Spinal cord (tissue), 10 donors: ENCODE data around the gene MADCAM1. TPM values are rescaled to one million over a fixed set of nuclear protein-coding genes. Genes with fewer than 3 reads are reported as not detected.

Source experiments
- DNase-seq, 6 donors: peaks; one replicate each; pipeline versions ENCODE4 v3.0.0 to v3.0.0-alpha.2; 2013 to 2015; ENCODE audit warnings: low spot score in 6 of 6, low read depth in 4 of 6
- H3K27ac ChIP-seq: one replicate; pipeline ENCODE4 v1.5.1; 2013; ENCODE audit warnings: low read depth, low read length, control low read depth
- H3K27me3 ChIP-seq: one replicate; pipeline ENCODE4 v1.6.1; 2013; ENCODE audit warnings: low read length; ENCODE audit not compliant: control insufficient read depth, insufficient read depth
- H3K36me3 ChIP-seq: one replicate; pipeline ENCODE4 v1.6.1; 2013; ENCODE audit warnings: low read length; ENCODE audit not compliant: control insufficient read depth, insufficient read depth
- H3K4me1 ChIP-seq: one replicate; pipeline ENCODE4 v1.6.1; 2013; ENCODE audit warnings: low read length; ENCODE audit not compliant: control insufficient read depth, insufficient read depth
- H3K4me3 ChIP-seq: one replicate; pipeline ENCODE4 v1.5.1; 2013; ENCODE audit warnings: low read depth, low read length, control low read depth
- H3K9me3 ChIP-seq: one replicate; pipeline ENCODE4 v1.6.1; 2013; ENCODE audit warnings: low read length; ENCODE audit not compliant: control insufficient read depth, insufficient read depth
- WGBS: methylation state at CpG from one replicate; pipeline ENCODE4 v1.1.5; 2013; ENCODE audit warnings: missing lambda C conversion rate; ENCODE audit not compliant: insufficient coverage; 5-methylcytosine and 5-hydroxymethylcytosine counted together
- polyA plus RNA-seq, 2 donors: library from polyadenylated mRNA; unstranded; fragments of 120-200 nt; gene quantifications; one replicate each; pipeline ENCODE4 v1.2.1, GENCODE V29; 2013; ENCODE audit not compliant: insufficient read length in 2 of 2
- total RNA-seq, 2 donors: library from RNA; depleted of rRNA in 1 of 2; stranded (reverse); fragments of 120-200 nt in 1 of 2; fragments of >200 nt in 1 of 2; gene quantifications; one replicate each; pipeline versions ENCODE4 v1.2.3 to v1.2.4, GENCODE V29; 2013 to 2014
- donor health status: healthy.

MADCAM1 gene
- total and polyA plus RNA-seq, 4 donors, result 0.40 to 7.1 (median 4.0) TPM

DNA sequence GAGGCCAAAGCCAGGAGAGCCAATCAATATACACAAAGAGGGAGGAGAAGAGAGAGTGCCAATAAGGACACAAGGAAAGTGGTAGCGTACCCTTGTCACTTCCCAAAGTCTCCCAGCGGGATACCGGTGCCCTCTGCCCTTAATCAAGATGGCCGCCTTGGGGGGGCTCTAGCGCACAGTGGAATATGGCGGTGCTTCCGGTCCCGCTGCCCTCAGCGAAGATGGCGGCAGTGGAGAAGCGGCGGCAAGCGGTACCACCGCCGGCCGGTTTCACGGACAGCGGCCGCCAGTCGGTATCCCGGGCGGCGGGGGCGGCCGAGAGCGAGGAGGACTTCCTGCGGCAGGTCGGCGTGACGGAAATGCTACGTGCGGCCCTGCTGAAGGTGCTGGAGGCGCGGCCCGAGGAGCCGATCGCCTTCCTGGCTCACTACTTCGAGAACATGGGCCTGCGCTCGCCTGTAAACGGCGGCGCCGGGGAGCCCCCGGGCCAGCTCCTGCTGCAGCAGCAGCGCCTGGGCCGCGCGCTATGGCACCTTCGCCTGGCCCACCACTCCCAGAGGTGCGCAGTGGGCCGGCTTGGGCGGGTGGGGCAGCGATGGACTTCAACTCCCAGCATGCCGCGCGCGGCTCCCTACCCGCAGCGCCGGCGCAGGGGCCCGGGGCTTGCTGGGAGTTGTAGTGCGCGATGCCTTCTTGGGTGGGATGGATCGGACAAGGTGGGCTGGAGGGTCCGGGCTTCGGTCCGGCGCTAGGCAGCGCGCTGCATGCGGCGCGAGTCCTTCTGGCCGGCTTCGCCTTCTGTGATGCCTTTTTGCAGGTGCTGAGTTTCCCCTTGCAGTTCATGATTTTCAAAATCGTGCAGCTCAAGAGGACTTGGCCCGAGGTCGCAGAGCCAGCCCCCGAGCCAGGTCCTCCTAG lies 11.3 kb downstream of the MADCAM1 start, which contains the start of gene TPGS1:
TPGS1 (plus strand) TSS at position 212 of the 918 bp plus-strand sequence; CDS start at position 222, 10 bp downstream.
- DNase-seq, result peak; percentile 100
- Histone ChIP-seq H3K27ac (peak within 1 kb of the TSS; percentile 97), H3K4me1 (peaks cover 41% of the 10 kb centered on the region), H3K36me3 (peaks cover 37% of the 10 kb centered on the region), H3K9me3 (no peaks in the 10 kb centered on the region), H3K4me3 (peak within 1 kb of the TSS; percentile 95), H3K27me3 (no peaks in the 10 kb centered on the region)
- WGBS, result under 1% methylated on average over 80 of the region's 81 CpGs

- Histone ChIP-seq H3K27ac (no peak overlapping the region), H3K27me3 (no peaks in the 10 kb centered on the region), H3K9me3 (no peaks in the 10 kb centered on the region), H3K4me1 (peaks cover 49% of the 10 kb centered on the region), H3K4me3 (peak overlapping the region; percentile 95), H3K36me3 (peaks cover 46% of the 10 kb centered on the region)
- WGBS, result 59% methylated on average over 31 of the region's 32 CpGs
- DNase-seq, result no peak
Measured at GRCh38 chr19:508204-509150, 12.2 kb downstream of the MADCAM1 start.

GRCh38 chr19:510606-511100 lies 14.4 kb downstream of the MADCAM1 start:
- Histone ChIP-seq H3K36me3 (peaks cover 64% of the 10 kb centered on the region), H3K27me3 (no peaks in the 10 kb centered on the region), H3K27ac (peak overlapping the region; percentile 61), H3K4me3 (no peak overlapping the region), H3K9me3 (no peaks in the 10 kb centered on the region), H3K4me1 (peaks cover 49% of the 10 kb centered on the region)
- WGBS, result 14% methylated on average over 16 of the region's 21 CpGs
- DNase-seq, result peak in 3 of 6 donors; percentile 43 to 87 (median 82)

DNA sequence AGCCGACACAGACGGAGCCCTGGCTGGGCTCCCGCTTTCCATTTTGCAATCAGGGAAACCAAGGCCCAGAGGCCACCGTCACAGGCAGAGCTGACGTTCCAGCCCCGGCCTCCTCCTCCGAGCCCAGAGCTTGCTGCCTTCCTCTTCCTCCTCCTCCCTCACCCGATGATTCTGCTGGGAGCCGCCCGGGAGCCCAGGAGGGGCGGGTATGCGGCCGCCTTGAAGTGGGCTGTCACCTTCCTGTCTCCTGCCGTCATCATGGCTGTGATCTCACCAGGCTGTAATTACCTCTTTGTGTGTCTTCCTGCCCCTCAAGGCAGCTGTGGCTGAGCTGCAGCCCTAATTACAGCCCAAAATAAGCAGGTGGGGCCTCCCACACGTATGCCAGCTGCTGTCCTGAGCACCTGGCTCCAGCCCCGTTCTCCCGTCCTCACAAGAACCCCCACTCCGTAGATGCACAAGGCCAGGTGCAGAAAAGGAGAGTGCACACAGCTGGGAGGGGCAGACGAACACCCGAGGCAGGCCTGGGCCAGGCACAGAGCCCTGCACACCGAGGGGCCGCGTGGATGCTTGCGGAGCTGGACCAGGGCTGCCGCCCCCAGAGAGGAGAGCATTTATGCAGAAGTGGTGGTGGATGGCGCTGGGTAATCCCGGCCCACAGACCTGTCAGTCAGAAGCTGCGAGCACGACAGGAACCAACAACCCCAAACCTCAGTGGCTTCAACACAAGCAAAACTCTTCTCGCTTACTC lies 15.0 kb downstream of the MADCAM1 start:
- peak in 1 of 6 donors; percentile 4 for DNase-seq
- WGBS, result 49% methylated on average over 18 of the region's 30 CpGs

GRCh38 chr19:512547-513365 lies 16.5 kb downstream of the MADCAM1 start:
- H3K4me1 ChIP-seq, result peaks cover 41% of the 10 kb centered on the region
- H3K36me3 ChIP-seq, result peaks cover 64% of the 10 kb centered on the region
- H3K27me3 ChIP-seq, result no peaks in the 10 kb centered on the region
- WGBS, result 30% methylated on average over 62 of the region's 62 CpGs
- H3K4me3 ChIP-seq, result no peak overlapping the region
- no peak overlapping the region for H3K27ac ChIP-seq
- no peaks in the 10 kb centered on the region for H3K9me3 ChIP-seq
- peak in 1 of 6 donors; percentile 2 for DNase-seq

More for the DNA sequence above, 15.0 kb downstream of the MADCAM1 start:
- Histone ChIP-seq H3K9me3 (no peaks in the 10 kb centered on the region), H3K27ac (peak overlapping the region; percentile 61), H3K4me1 (peaks cover 47% of the 10 kb centered on the region), H3K27me3 (no peaks in the 10 kb centered on the region), H3K4me3 (no peak overlapping the region), H3K36me3 (peaks cover 64% of the 10 kb centered on the region)

- H3K27ac ChIP-seq, result no peak overlapping the region
- DNase-seq, result no peak
- no peaks in the 10 kb centered on the region for H3K9me3 ChIP-seq
- H3K4me1 ChIP-seq, result peaks cover 35% of the 10 kb centered on the region
- H3K4me3 ChIP-seq, result no peak overlapping the region
- peaks cover 64% of the 10 kb centered on the region for H3K36me3 ChIP-seq
- no peaks in the 10 kb centered on the region for H3K27me3 ChIP-seq
- WGBS, result 77% methylated on average over 10 of the region's 10 CpGs
Measured at GRCh38 chr19:513368-514165, 17.3 kb downstream of the MADCAM1 start.

- WGBS, result 97% methylated on average over 9 of the region's 9 CpGs
- Histone ChIP-seq H3K9me3 (no peaks in the 10 kb centered on the region), H3K27ac (no peak overlapping the region), H3K36me3 (peaks cover 62% of the 10 kb centered on the region), H3K27me3 (no peaks in the 10 kb centered on the region), H3K4me1 (peaks cover 30% of the 10 kb centered on the region), H3K4me3 (no peak overlapping the region)
- DNase-seq, result no peak
Measured at GRCh38 chr19:514166-514663, 17.9 kb downstream of the MADCAM1 start.
